ENCODE data around the gene PTRH1.

Gene PTRH1

DNA sequence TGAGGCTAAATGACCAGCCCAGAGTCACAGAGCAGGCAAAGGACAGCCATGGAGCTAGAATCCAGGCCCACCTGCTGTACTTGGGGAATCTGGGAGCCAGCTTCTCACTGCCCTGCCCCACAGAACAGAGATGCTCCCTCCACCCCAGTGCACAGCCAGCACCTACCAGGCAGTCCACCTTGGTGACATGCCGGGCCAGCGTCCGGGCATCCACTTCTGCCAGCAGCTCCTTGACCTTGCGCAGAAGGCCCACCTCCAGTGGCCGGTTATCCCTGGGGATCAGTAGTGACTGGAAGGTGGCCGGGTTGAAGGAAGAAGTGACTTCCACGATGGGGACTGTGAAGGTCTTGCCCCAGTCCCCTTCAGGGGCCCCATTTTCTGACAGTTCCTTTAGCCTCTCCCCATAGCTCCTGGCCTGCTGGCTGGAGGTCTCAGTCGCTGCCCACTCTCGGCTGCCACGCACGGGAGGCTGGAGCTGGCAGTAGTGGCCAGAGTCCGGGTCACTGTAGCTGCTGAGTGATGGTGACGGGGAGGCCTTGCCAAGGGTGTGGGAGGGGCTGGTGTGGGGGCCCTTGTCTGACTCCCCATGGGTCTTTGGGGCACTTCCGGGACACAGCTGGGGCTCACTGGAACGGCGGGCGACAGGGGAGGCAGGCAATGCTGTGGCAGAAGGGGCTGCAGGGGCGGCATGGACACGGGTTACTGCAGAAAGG lies 29.1 kb upstream of the PTRH1 start:
- Histone ChIP-seq H3K27ac (no peak overlapping the region), H3K4me3 (no peak overlapping the region), H3K36me3 (peaks cover 88 to 100% (median 98%) of the 10 kb centered on the region in 11 experiments), H3K4me1 (peaks cover 0 to 13% (median 0%) of the 10 kb centered on the region in 10 experiments; a peak in 1 of 20 replicates), H3K27me3 (no peaks in the 10 kb centered on the region), H3K9ac (no peak overlapping the region), H3K9me3 (replicated peaks in 1 of 11) (no peaks in the 10 kb centered on the region), H4K20me1 (peaks cover 0 to 75% (median 6%) of the 10 kb centered on the region in 11 experiments; a peak in 10 of 22 replicates), H3K4me2 (no peak overlapping the region)
- no peak for TF ChIP-seq Cebpa-rat (IDR thresholded peaks at IDR 0.05)

DNA sequence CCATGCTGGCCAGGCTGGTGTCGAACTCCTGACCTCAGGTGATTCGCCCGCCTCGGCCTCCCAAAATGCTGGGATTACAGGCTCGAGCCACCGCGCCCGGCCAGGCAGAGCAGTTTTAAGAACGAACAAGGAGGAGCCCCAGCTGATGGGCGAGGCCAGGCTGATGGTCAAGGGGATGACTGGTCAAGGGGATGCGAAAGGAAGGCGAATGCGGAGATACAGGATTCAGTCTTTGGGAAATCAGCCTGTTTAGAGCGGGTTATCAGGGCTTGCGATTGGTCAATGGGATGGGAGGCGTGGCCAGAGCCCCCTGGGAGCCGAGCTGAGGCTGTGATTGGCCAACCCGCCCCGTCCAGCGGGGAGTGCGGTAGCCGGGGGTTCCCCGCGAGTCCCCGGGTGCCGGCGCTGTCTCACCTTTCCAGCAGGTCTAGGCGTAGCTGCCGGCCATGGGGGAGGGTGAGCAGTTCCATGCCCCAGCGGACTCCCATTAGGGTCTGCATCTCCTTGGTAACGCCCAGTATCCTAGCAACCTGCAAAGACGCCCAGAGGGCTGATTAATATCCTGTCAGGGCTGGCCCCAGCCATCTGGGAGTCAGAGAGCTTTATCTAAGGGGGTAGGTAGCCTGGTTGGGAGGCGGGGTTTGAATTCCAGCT lies 27.1 kb upstream of the PTRH1 start:
- Histone ChIP-seq H3K4me3 (no peak overlapping the region), H3K4me1 (peaks cover 0 to 13% (median 0%) of the 10 kb centered on the region in 10 experiments; a peak in 3 of 20 replicates), H3K36me3 (peaks cover 85 to 99% (median 97%) of the 10 kb centered on the region in 11 experiments), H3K9ac (no peak overlapping the region), H3K27me3 (no peaks in the 10 kb centered on the region), H3K4me2 (no peak overlapping the region), H3K9me3 (replicated peaks in 1 of 11) (no peaks in the 10 kb centered on the region), H3K27ac (no peak overlapping the region), H4K20me1 (peaks cover 0 to 55% (median 0%) of the 10 kb centered on the region in 11 experiments; a peak in 7 of 22 replicates)
- no peak for TF ChIP-seq Cebpa-rat (IDR thresholded peaks at IDR 0.05)

- Histone ChIP-seq H4K20me1 (peaks cover 0 to 49% (median 0%) of the 10 kb centered on the region in 11 experiments; a peak in 6 of 22 replicates), H3K4me1 (peaks cover 0 to 17% (median 5%) of the 10 kb centered on the region in 10 experiments; a peak in 12 of 20 replicates), H3K4me2 (no peak overlapping the region), H3K4me3 (no peak overlapping the region), H3K36me3 (peaks cover 79 to 92% (median 91%) of the 10 kb centered on the region in 11 experiments), H3K27me3 (no peaks in the 10 kb centered on the region), H3K9me3 (replicated peaks in 1 of 11) (no peaks in the 10 kb centered on the region), H3K9ac (no peak overlapping the region), H3K27ac (no peak overlapping the region)
- TF ChIP-seq Cebpa-rat (IDR thresholded peaks at IDR 0.05), result no peak
Observed at GRCh38 chr9:127741831-127742434, 26.5 kb upstream of the PTRH1 start.

- H3K9me3 ChIP-seq (replicated peaks in 1 of 11), result no peaks in the 10 kb centered on the region
Observed at GRCh38 chr9:127739614-127740330, 24.3 kb upstream of the PTRH1 start.

DNA sequence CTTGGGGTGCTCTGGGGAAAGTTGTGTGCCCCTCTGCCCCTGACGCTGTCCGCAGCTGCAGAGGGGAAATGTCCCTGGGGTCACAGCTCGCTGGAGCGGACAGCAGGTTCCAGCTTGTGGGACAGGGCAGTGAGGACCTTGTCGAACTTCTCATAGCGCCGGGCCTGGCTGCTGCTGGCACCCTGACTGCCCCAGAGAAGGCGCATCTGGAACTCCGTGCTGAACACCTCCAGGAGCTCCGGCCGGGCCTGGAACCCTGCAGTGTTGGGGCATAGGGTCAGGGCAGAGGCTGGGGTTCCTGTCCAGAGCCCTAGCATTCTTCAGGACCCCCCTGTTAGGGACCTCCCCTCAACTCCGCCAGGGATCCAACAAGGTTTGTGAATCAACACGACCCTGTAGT lies 23.2 kb upstream of the PTRH1 start:
- no peaks in the 10 kb centered on the region for H3K9me3 ChIP-seq (replicated peaks in 1 of 11)
- H3K4me1 ChIP-seq, result peaks cover 9 to 42% (median 29%) of the 10 kb centered on the region in 10 experiments
- H3K27ac ChIP-seq, result no peak overlapping the region
- TF ChIP-seq Cebpa-rat (IDR thresholded peaks at IDR 0.05), result no peak
- H3K9ac ChIP-seq, result no peak overlapping the region
- peaks cover 0 to 33% (median 8%) of the 10 kb centered on the region in 11 experiments; a peak in 12 of 22 replicates for H4K20me1 ChIP-seq
- H3K36me3 ChIP-seq, result peaks cover 53 to 60% (median 59%) of the 10 kb centered on the region in 11 experiments
- no peak overlapping the region for H3K4me2 ChIP-seq
- H3K4me3 ChIP-seq, result no peak overlapping the region
- H3K27me3 ChIP-seq, result no peaks in the 10 kb centered on the region

More at GRCh38 chr9:127739614-127740330, 24.3 kb upstream of the PTRH1 start:
- Histone ChIP-seq H3K36me3 (peaks cover 61 to 71% (median 69%) of the 10 kb centered on the region in 11 experiments), H3K27ac (0 out of 22 replicates have a peak overlapping the region, but pooled peaks of 1 of the 11 experiments have one; percentile 4), H3K4me1 (peaks cover 0 to 33% (median 20%) of the 10 kb centered on the region in 10 experiments; a peak in 17 of 20 replicates), H4K20me1 (peaks cover 0 to 29% (median 0%) of the 10 kb centered on the region in 11 experiments; a peak in 4 of 22 replicates), H3K9ac (peak overlapping the region in 2 of 11 experiments; percentile 5 to 19; a peak in 2 of 22 replicates), H3K27me3 (no peaks in the 10 kb centered on the region), H3K4me3 (no peak overlapping the region), H3K4me2 (no peak overlapping the region)
- TF ChIP-seq Cebpa-rat (IDR thresholded peaks at IDR 0.05), result no peak

GRCh38 chr9:127735530-127736185 lies 20.2 kb upstream of the PTRH1 start:
- Histone ChIP-seq H3K4me3 (peak overlapping the region in 4 of 10 experiments; percentile 74 to 87 (median 78); a peak in 2 of 20 replicates), H3K27ac (peak overlapping the region in 8 of 11 experiments; percentile 21 to 93 (median 43); a peak in 9 of 22 replicates), H3K4me1 (peaks cover 18 to 53% (median 46%) of the 10 kb centered on the region in 10 experiments), H3K9me3 (replicated peaks in 1 of 11) (no peaks in the 10 kb centered on the region), H3K27me3 (no peaks in the 10 kb centered on the region), H3K9ac (peak overlapping the region in 7 of 11 experiments; percentile 1 to 91 (median 52); a peak in 5 of 22 replicates), H3K36me3 (peaks cover 40 to 58% (median 48%) of the 10 kb centered on the region in 11 experiments), H3K4me2 (peak overlapping the region; percentile 19 to 94 (median 50); a peak in 19 of 22 replicates), H4K20me1 (peaks cover 0 to 38% (median 15%) of the 10 kb centered on the region in 11 experiments; a peak in 12 of 22 replicates)
- TF ChIP-seq Cebpa-rat (IDR thresholded peaks at IDR 0.05), result no peak

- peaks cover 0 to 43% (median 15%) of the 10 kb centered on the region in 11 experiments; a peak in 12 of 22 replicates for H4K20me1 ChIP-seq
- peak within 1 kb of the TSS; percentile 84 to 93 (median 89) for H3K27ac ChIP-seq
- peaks cover 18 to 53% (median 46%) of the 10 kb centered on the region in 10 experiments for H3K4me1 ChIP-seq
- no peak for TF ChIP-seq Cebpa-rat (IDR thresholded peaks at IDR 0.05)
- peak within 1 kb of the TSS; percentile 72 to 98 (median 90) for H3K4me2 ChIP-seq
- peak within 1 kb of the TSS; percentile 69 to 87 (median 74) for H3K4me3 ChIP-seq
- H3K27me3 ChIP-seq, result no peaks in the 10 kb centered on the region
- peaks cover 33 to 57% (median 40%) of the 10 kb centered on the region in 11 experiments for H3K36me3 ChIP-seq
- peak within 1 kb of the TSS; percentile 84 to 94 (median 90) for H3K9ac ChIP-seq
- H3K9me3 ChIP-seq (replicated peaks in 1 of 11), result no peaks in the 10 kb centered on the region
Observed at GRCh38 chr9:127734747-127735529, 19.5 kb upstream of the PTRH1 start, which contains the start of gene TOR2A. TSS of gene TOR2A (minus strand) at chr9:127735294. CDS start at chr9:127735270, 24 bp downstream.

Measured in BLaER1 treated with 17β-estradiol and CSF1 and Interleukin-3, amounts not matched to agents 10 nM and 100 nM (cell line).